HFF-Myc (cell line): ENCODE data around the gene MARF1.
"Not testable (repeated sequence)": the region's sequence is repeated elsewhere in the genome, so short reads cannot be mapped to it uniquely, and the experiment has no call there.

Experiments
- DNase-seq: peaks from one replicate; pipeline ENCODE4 v3.0.0-alpha.2; 2011; ENCODE audit warnings: low read depth; ENCODE audit errors: extremely low read depth
- H3K4me3 ChIP-seq: replicated peaks from 2 replicates; pipeline ENCODE4 v1.5.1; 2011; ENCODE audit warnings: low read depth, mild to moderate bottlenecking, control low read depth, low read length
- CTCF ChIP-seq: IDR thresholded peaks from 2 replicates; pipeline ENCODE4 v1.5.1; 2012; ENCODE audit warnings: mild to moderate bottlenecking, low read depth, low read length, control low read depth; ENCODE audit errors: missing control alignments

The MARF1 gene

GRCh38 chr16:15653227-15653626, 10.3 kb upstream of the MARF1 start:
- peak overlapping the region; percentile 1; the same call in 1 of the 2 replicates for H3K4me3 ChIP-seq
- TF ChIP-seq CTCF = no peak
- no peak for DNase-seq

GRCh38 chr16:15652293-15653001, 9.5 kb upstream of the MARF1 start:
- no peak for TF ChIP-seq CTCF
- DNase-seq = no peak
- H3K4me3 ChIP-seq = 0 out of 2 replicates have a peak overlapping the region, but pooled peaks have one; percentile 12

DNA sequence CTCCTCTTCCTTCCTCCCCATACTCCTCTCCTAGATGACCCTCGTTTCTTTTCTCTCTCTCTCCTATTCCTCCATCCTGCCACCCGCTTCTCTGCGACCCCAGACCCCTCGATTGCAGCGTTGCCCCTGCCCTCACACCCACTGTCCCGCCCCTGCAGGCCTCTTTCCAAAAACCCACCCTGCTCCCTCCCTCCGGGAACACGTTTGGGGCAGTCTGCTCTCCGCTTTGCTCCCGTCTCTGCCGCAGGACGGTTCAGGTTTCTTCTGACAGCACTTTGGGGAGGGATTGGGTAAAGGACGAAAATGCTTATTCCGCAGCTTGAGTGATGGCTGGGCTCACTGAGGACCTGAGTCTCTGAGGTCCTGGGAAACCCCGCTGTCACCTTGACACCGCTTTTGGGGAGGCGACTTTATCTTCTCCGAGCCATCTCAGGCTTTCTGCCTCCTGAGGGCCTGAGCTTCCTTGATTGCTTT, 7.8 kb upstream of the MARF1 start:
- DNase-seq = no peak
- no peak for TF ChIP-seq CTCF
- peak overlapping the region; percentile 86 for H3K4me3 ChIP-seq

GRCh38 chr16:15650019-15650697, 7.2 kb upstream of the MARF1 start, which contains the start of gene NDE1:
TSS of gene NDE1 (plus strand) at chr16:15650245. CDS start at chr16:15664779, 14,534 bp downstream.
- no peak for TF ChIP-seq CTCF
- peak within 1 kb of the TSS; percentile 86 for H3K4me3 ChIP-seq
- peak; percentile 61 for DNase-seq

- TF ChIP-seq CTCF = no peak
- DNase-seq = no peak
- peak overlapping the region; percentile 86 for H3K4me3 ChIP-seq
These were observed 6.7 kb upstream of the MARF1 start for GRCh38 chr16:15649727-15650018.

GRCh38 chr16:15649311-15649710, 6.4 kb upstream of the MARF1 start:
- peak overlapping the region; percentile 86 for H3K4me3 ChIP-seq
- DNase-seq = not testable (repeated sequence)

- DNase-seq = no peak
- TF ChIP-seq CTCF = no peak
- H3K4me3 ChIP-seq = no peak overlapping the region
These were observed 5.3 kb upstream of the MARF1 start for GRCh38 chr16:15648135-15648730.
